ENCODE data around the gene NCKAP1.

DNA sequence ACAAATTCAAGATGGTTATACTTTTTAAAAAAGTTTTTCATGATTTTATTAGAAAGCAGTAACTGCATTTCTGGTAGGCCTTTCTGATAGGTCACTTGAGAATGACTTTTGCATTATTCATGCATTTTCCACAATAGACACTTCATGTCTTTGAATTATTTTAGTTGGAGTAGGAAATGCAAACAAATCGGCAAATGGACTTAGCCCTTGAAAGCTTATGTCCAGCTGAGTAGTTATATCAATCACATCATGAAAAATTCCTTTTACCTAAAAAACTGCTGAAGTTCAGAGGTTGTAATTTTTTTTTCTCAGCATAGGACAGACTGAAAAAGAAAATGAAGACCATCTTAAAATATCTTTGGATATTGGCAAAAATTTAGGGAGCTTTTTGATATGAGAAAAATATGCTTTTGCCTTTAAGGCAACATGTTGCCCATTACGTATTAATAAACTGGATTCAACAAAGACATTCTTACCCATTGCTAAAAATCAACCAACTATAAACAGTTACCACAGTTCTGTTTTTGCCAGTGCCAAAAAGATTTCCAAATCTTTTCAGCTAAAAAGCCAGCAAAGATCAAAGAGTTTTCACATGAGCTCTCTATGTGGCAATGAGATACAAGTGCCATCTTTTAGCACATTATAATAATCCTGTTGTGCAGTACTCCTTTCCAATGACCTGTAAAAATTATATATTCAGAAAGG, 126.3 kb downstream of the NCKAP1 start:
- TF ChIP-seq, protein P1, sequence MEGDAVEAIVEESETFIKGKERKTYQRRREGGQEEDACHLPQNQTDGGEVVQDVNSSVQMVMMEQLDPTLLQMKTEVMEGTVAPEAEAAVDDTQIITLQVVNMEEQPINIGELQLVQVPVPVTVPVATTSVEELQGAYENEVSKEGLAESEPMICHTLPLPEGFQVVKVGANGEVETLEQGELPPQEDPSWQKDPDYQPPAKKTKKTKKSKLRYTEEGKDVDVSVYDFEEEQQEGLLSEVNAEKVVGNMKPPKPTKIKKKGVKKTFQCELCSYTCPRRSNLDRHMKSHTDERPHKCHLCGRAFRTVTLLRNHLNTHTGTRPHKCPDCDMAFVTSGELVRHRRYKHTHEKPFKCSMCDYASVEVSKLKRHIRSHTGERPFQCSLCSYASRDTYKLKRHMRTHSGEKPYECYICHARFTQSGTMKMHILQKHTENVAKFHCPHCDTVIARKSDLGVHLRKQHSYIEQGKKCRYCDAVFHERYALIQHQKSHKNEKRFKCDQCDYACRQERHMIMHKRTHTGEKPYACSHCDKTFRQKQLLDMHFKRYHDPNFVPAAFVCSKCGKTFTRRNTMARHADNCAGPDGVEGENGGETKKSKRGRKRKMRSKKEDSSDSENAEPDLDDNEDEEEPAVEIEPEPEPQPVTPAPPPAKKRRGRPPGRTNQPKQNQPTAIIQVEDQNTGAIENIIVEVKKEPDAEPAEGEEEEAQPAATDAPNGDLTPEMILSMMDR (conservative IDR thresholded peaks at IDR 0.05), result no peak
- no peak for TF ChIP-seq ZFX (IDR thresholded peaks at IDR 0.05)

All from C4-2B (cell line).